HepG2 (cell line): ENCODE data around the gene SPC24. TPM values are rescaled to one million over a fixed set of nuclear protein-coding genes. Genes with fewer than 3 reads are reported as not detected.
A peak's percentile ranks its signal among the peaks of the same experiment; 100 is the strongest.

Experiments used
- ATAC-seq: fragments of 200-7000 bp; cut with Tn5 transposase; 3 replicates; pipeline ENCODE4 v1.9.1; 2020; ENCODE audit warnings: mild to moderate bottlenecking, moderate library complexity
- BruUV-seq: library from RNA; stranded (reverse); fragments of 400-500 nt; replicated peaks from 2 replicates; lab custom pipeline; 2021; lab: Mats Ljungman, UMichigan
- CTCF ChIA-PET: fragments of 300-600 bp; formaldehyde crosslinking; extraction: SDS; loops from one replicate; lab custom pipeline; 2021; ENCODE audit warnings: low total read pairs, inconsistent platforms, low intra/inter-chr PET ratio; lab: Yijun Ruan, JAX
- POLR2A ChIA-PET: fragments of 350-600 bp; sonication (Branson Sonifier 250); formaldehyde crosslinking; loops from one replicate; lab custom pipeline; 2020; ENCODE audit warnings: antibody characterized with exemption, inconsistent platforms; lab: Yijun Ruan, JAX
- DNase-seq: peaks from one replicate; pipeline ENCODE4 v3.0.0-alpha.2; 2015; ENCODE audit warnings: low spot score
- FAIRE-seq: peaks from 3 replicates; lab custom pipeline; 2011; peaks lifted over from hg19 to GRCh38; lab: Jason Lieb, UNC
- H2AFZ ChIP-seq: one replicate; pipeline ENCODE4 v1.6.1; 2011; ENCODE audit warnings: low read length, inconsistent platforms
- H3K27ac ChIP-seq: fragments of 300-600 bp; 3 replicates; pipeline ENCODE4 v1.8.0; 2011; ENCODE audit warnings: mixed run types, mild to moderate bottlenecking, mixed read lengths, low read length, inconsistent platforms; ENCODE audit not compliant: insufficient read depth; ENCODE audit errors: extremely low read length
- H3K27me3 ChIP-seq, 2 experiments: fragments of 200-600 bp in 1 of 2; 2 replicates in 1 of 2; 3 replicates in 1 of 2; pipeline versions ENCODE4 v1.6.0 to v1.8.0; 2011; ENCODE audit warnings: low read length in 2 of 2, mild to moderate bottlenecking in 2 of 2, moderate library complexity in 2 of 2, inconsistent platforms in 1 of 2; ENCODE audit not compliant: insufficient read depth in 2 of 2, control insufficient read depth in 1 of 2
- H3K36me3 ChIP-seq, 2 experiments: fragments of 200-600 bp in 1 of 2; replicated peaks in 1 of 2; 2 replicates in 1 of 2; 3 replicates in 1 of 2; pipeline versions ENCODE4 v1.5.1 to v1.8.0; 2011; ENCODE audit warnings: low read length in 2 of 2, inconsistent platforms in 1 of 2; ENCODE audit not compliant: insufficient read depth in 2 of 2, control insufficient read depth in 1 of 2
- H3K4me1 ChIP-seq: 2 replicates; pipeline ENCODE4 v1.5.1; 2012; ENCODE audit warnings: low read length, inconsistent platforms; ENCODE audit not compliant: insufficient read depth
- H3K4me2 ChIP-seq: 2 replicates; pipeline ENCODE4 v1.6.0; 2011; ENCODE audit warnings: low read depth, low read length, inconsistent platforms
- H3K4me3 ChIP-seq, 3 experiments: fragments of 200-600 bp in 1 of 3; sonication (generic), shearing (Covaris generic) in 1 of 3; replicated peaks in 1 of 3; 2 replicates each; pipeline ENCODE4 v1.5.1; 2011 to 2016; ENCODE audit warnings: low read length in 3 of 3, inconsistent platforms in 2 of 3, low read depth in 2 of 3, mild to moderate bottlenecking in 2 of 3, control low read depth in 1 of 3, mixed read lengths in 1 of 3; ENCODE audit not compliant: insufficient read depth in 1 of 3
- H3K79me2 ChIP-seq: one replicate; pipeline ENCODE4 v1.6.1; 2011; ENCODE audit warnings: low read length, inconsistent platforms; ENCODE audit not compliant: insufficient read depth
- H3K9ac ChIP-seq: 2 replicates; pipeline ENCODE4 v1.6.0; 2011; ENCODE audit warnings: mild to moderate bottlenecking, low read depth, low read length, inconsistent platforms; ENCODE audit not compliant: insufficient read depth
- H3K9me3 ChIP-seq: 2 replicates; pipeline ENCODE4 v1.5.1; 2012; ENCODE audit warnings: mild to moderate bottlenecking, low read length
- H4K20me1 ChIP-seq: 2 replicates; pipeline ENCODE4 v1.6.0; 2011; ENCODE audit warnings: inconsistent platforms, mild to moderate bottlenecking, low read length, moderate library complexity; ENCODE audit not compliant: insufficient read depth
- ETV5 ChIP-seq: IDR thresholded peaks from 2 replicates; pipeline ENCODE4 v1.6.1; 2018; ENCODE audit warnings: missing biosample characterization, missing genetic modification reagents, inconsistent platforms, borderline replicate concordance
- MAFF ChIP-seq: IDR thresholded peaks from 2 replicates; pipeline ENCODE4 v1.6.1; 2011; ENCODE audit warnings: low read depth, low read length, improper control_type of control experiment
- ZKSCAN8 ChIP-seq: IDR thresholded peaks from 2 replicates; pipeline ENCODE4 v1.6.1; 2016; ENCODE audit warnings: borderline replicate concordance, missing genetic modification reagents, missing compliant biosample characterization
- ZNF205 ChIP-seq: IDR thresholded peaks from 2 replicates; pipeline ENCODE4 v1.6.1; 2018; ENCODE audit warnings: missing biosample characterization, missing genetic modification reagents
- ZNF567 ChIP-seq: sonication (generic); formaldehyde crosslinking; IDR thresholded peaks from 2 replicates; pipeline ENCODE4 v1.8.1; 2023; ENCODE audit warnings: mild to moderate bottlenecking, missing genetic modification reagents, borderline replicate concordance
- ZNF609 ChIP-seq: sonication (generic); formaldehyde crosslinking; IDR thresholded peaks from 2 replicates; pipeline ENCODE4 v1.4.0; 2020; ENCODE audit warnings: mild to moderate bottlenecking, missing genetic modification reagents, borderline replicate concordance
- WGBS: methylation state at CpG from one replicate; pipeline ENCODE4 v1.1.6; 2017; ENCODE audit warnings: low lambda C conversion rate; 5-methylcytosine and 5-hydroxymethylcytosine counted together
- in situ Hi-C: cut with HindIII; loops from 2 replicates; pipeline ENCODE4 v1.10.0; 2017; ENCODE audit warnings: low pct_unique_long_range_greater_than_20kb; ENCODE audit not compliant: extremely low pct_ligation_motif_present
- intact Hi-C: fragments of 100-400 bp; cut with micrococcal nuclease; formaldehyde crosslinking; loops from one replicate; pipeline ENCODE4 v1.10.0; 2022; ENCODE audit not compliant: unreplicated experiment
- polyA plus RNA-seq, 8 experiments: library from polyadenylated mRNA; depleted of rRNA in 3 of 8; stranded (reverse) in 7 of 8; unstranded in 1 of 8; fragments of >200 nt; fragmentation: Illumina TruSeq in 4 of 8; extraction: Trizol in 4 of 8; gene quantifications; 2 replicates each; pipeline versions ENCODE4 v1.2.1 to v1.2.3, GENCODE V29; 2011 to 2016; ENCODE audit warnings: low read depth in 4 of 8, missing spikeins in 1 of 8, mixed read lengths in 1 of 8; ENCODE audit not compliant: insufficient read depth in 1 of 8
- total RNA-seq, 5 experiments: library from RNA; depleted of rRNA; stranded (reverse); fragments of >200 nt; fragmentation: Illumina TruSeq; extraction: Trizol; gene quantifications; 2 replicates each; pipeline ENCODE4 v1.2.3, GENCODE V29; 2016; ENCODE audit warnings: low read depth in 1 of 5

The SPC24 gene
- total and polyA plus RNA-seq, 2 of the 13 experiments (the other 11 are each of a cell fraction or from before 2014, with no cell fraction given): 10.0 to 46.2 TPM

- TF ChIP-seq ZNF609 (no peak), ZNF567 (CRISPR knock-in tag) (0 out of 2 replicates have a peak, but pooled peaks have one; percentile 29), ZNF205 (CRISPR knock-in tag) (no peak), MAFF (no peak)
These were observed 47.9 kb upstream of the SPC24 start (continued) for GRCh38 chr19:11203194-11204075.

- no peak for FAIRE-seq
- intact Hi-C loops (no loop called here), in situ Hi-C loops (loop anchor here (5.0 kb wide), 1 partner anchor 65 kb away; no protein-coding TSS in a partner anchor)
- no peak for ATAC-seq
- 98% methylated on average over 17 of the region's 20 CpGs for WGBS
- Histone ChIP-seq H3K27ac (no peak overlapping the region), H3K4me2 (no peak overlapping the region), H3K9me3 (no peaks in the 10 kb centered on the region), H3K4me1 (peaks cover 12% of the 10 kb centered on the region), H3K36me3 (peaks cover 2 to 6% of the 10 kb centered on the region in 2 experiments; a peak in 1 of 5 replicates), H2AFZ (no peak overlapping the region), H3K79me2 (no peaks in the 10 kb centered on the region), H3K4me3 (no peak overlapping the region), H3K27me3 (no peaks in the 10 kb centered on the region), H3K9ac (no peak overlapping the region), H4K20me1 (no peaks in the 10 kb centered on the region)
- ChIA-PET POLR2A (interaction anchor here (1.3 kb wide), 1 partner anchor 64 kb away, joined by 3 read pairs; no protein-coding TSS in a partner anchor), CTCF (interaction anchor here (0.9 to 3.5 kb wide), 4 partner anchors 64 to 167 kb away, joined by 3 to 53 read pairs (median 4); no protein-coding TSS in a partner anchor)
- no TSS peak for BruUV-seq
- no peak for DNase-seq
- TF ChIP-seq ETV5 (CRISPR knock-in tag): no peak
- peak; percentile 87 for TF ChIP-seq ZKSCAN8 (CRISPR knock-in tag)
These were observed 47.1 kb upstream of the SPC24 start for GRCh38 chr19:11202488-11203193.
